H9 (cell line): ENCODE measurements around the gene IFNL2. TPM values are rescaled to one million over a fixed set of nuclear protein-coding genes. Genes with fewer than 3 reads are reported as not detected.

Experiments
- DNase-seq: peaks from one replicate; pipeline ENCODE4 v3.0.0-alpha.2; 2017
- H2AFZ ChIP-seq: one replicate; pipeline ENCODE4 v1.6.1; 2013; ENCODE audit warnings: mild to moderate bottlenecking, low read length, control low read depth, moderate library complexity
- H2AK5ac ChIP-seq: 2 replicates; pipeline ENCODE4 v1.6.1; 2013; ENCODE audit warnings: low read length, control low read depth, mixed read lengths; ENCODE audit not compliant: insufficient read length
- H2BK120ac ChIP-seq: one replicate; pipeline ENCODE4 v1.6.1; 2013; ENCODE audit warnings: low read depth, mild to moderate bottlenecking, low read length, control low read depth, inconsistent platforms; ENCODE audit not compliant: poor library complexity, severe bottlenecking
- H2BK12ac ChIP-seq: 2 replicates; pipeline ENCODE4 v1.6.1; 2013; ENCODE audit warnings: low read length, control low read depth, mixed read lengths, low read depth; ENCODE audit not compliant: insufficient read length
- H2BK15ac ChIP-seq: 2 replicates; pipeline ENCODE4 v1.6.1; 2013; ENCODE audit warnings: low read depth, low read length, control low read depth
- H2BK20ac ChIP-seq: one replicate; pipeline ENCODE4 v1.6.1; 2013; ENCODE audit warnings: low read depth, mild to moderate bottlenecking, low read length, control low read depth, inconsistent platforms; ENCODE audit not compliant: poor library complexity, severe bottlenecking
- H2BK5ac ChIP-seq: 2 replicates; pipeline ENCODE4 v1.6.1; 2013; ENCODE audit warnings: low read length, control low read depth, mixed read lengths; ENCODE audit not compliant: insufficient read length
- H3K14ac ChIP-seq: 2 replicates; pipeline ENCODE4 v1.6.1; 2013; ENCODE audit warnings: low read length, control low read depth; ENCODE audit not compliant: insufficient read depth
- H3K18ac ChIP-seq: 2 replicates; pipeline ENCODE4 v1.6.1; 2013; ENCODE audit warnings: low read depth, mild to moderate bottlenecking, mixed read lengths, low read length, control low read depth; ENCODE audit not compliant: insufficient read length
- H3K23ac ChIP-seq: 2 replicates; pipeline ENCODE4 v1.6.1; 2013; ENCODE audit warnings: low read length, control low read depth, mixed read lengths, low read depth; ENCODE audit not compliant: insufficient read length
- H3K23me2 ChIP-seq: 2 replicates; pipeline ENCODE4 v1.6.1; 2013; ENCODE audit warnings: low read depth, mild to moderate bottlenecking, mixed read lengths, low read length, control low read depth; ENCODE audit not compliant: insufficient read length, poor library complexity, severe bottlenecking
- H3K27ac ChIP-seq: 2 replicates; pipeline ENCODE4 v1.5.1; 2013; ENCODE audit warnings: low read length, control low read depth, mixed read lengths, low read depth; ENCODE audit not compliant: insufficient read length
- H3K27me3 ChIP-seq: 2 replicates; pipeline ENCODE4 v1.6.1; 2013; ENCODE audit warnings: low read length, control low read depth, inconsistent platforms; ENCODE audit not compliant: insufficient read depth
- H3K4ac ChIP-seq: 2 replicates; pipeline ENCODE4 v1.6.1; 2013; ENCODE audit warnings: low read depth, mild to moderate bottlenecking, control low read depth, inconsistent platforms, low read length, moderate library complexity
- H3K4me1 ChIP-seq: 2 replicates; pipeline ENCODE4 v1.6.1; 2013; ENCODE audit warnings: low read length, control low read depth, inconsistent platforms; ENCODE audit not compliant: insufficient read depth
- H3K4me2 ChIP-seq: 2 replicates; pipeline ENCODE4 v1.6.1; 2013; ENCODE audit warnings: low read length, control low read depth, mixed read lengths; ENCODE audit not compliant: insufficient read length, insufficient read depth
- H3K56ac ChIP-seq: 2 replicates; pipeline ENCODE4 v1.6.1; 2013; ENCODE audit warnings: low read depth, mild to moderate bottlenecking, mixed read lengths, low read length, control low read depth; ENCODE audit not compliant: insufficient read length
- H3K79me1 ChIP-seq: 2 replicates; pipeline ENCODE4 v1.6.1; 2013; ENCODE audit warnings: low read depth, mild to moderate bottlenecking, moderate library complexity, low read length, control low read depth, inconsistent platforms; ENCODE audit not compliant: insufficient read depth, poor library complexity, severe bottlenecking
- H3K79me2 ChIP-seq: 2 replicates; pipeline ENCODE4 v1.6.1; 2013; ENCODE audit warnings: low read length, control low read depth, inconsistent platforms; ENCODE audit not compliant: insufficient read depth
- H3K9ac ChIP-seq: 2 replicates; pipeline ENCODE4 v1.6.1; 2013; ENCODE audit warnings: low read length, control low read depth, mixed read lengths; ENCODE audit not compliant: insufficient read length; ENCODE audit errors: extremely low read depth
- H3K9me3 ChIP-seq: one replicate; pipeline ENCODE4 v1.6.1; 2013; ENCODE audit warnings: low read depth, low read length, inconsistent platforms; ENCODE audit not compliant: control insufficient read depth
- H3T11ph ChIP-seq: one replicate; pipeline ENCODE4 v1.6.1; 2013; ENCODE audit warnings: mild to moderate bottlenecking, low read length, control low read depth, inconsistent platforms
- H4K20me1 ChIP-seq: one replicate; pipeline ENCODE4 v1.6.1; 2013; ENCODE audit not compliant: control insufficient read depth, insufficient read length, insufficient read depth
- H4K5ac ChIP-seq: 2 replicates; pipeline ENCODE4 v1.6.1; 2013; ENCODE audit warnings: low read depth, mild to moderate bottlenecking, mixed read lengths, low read length, control low read depth; ENCODE audit not compliant: insufficient read length
- H4K8ac ChIP-seq: replicated peaks from 2 replicates; pipeline ENCODE4 v1.6.1; 2013; ENCODE audit warnings: low read length, control low read depth, mixed read lengths, low read depth; ENCODE audit not compliant: insufficient read length
- H4K91ac ChIP-seq: 2 replicates; pipeline ENCODE4 v1.6.1; 2013; ENCODE audit warnings: low read depth, mild to moderate bottlenecking, moderate library complexity, mixed read lengths, low read length, control low read depth; ENCODE audit not compliant: insufficient read length
- H3K27ac Mint-ChIP-seq, 3 experiments: 2 replicates in 2 of 3; 3 replicates in 1 of 3; pipeline ENCODE4 v1.8.0; 2020 to 2021; ENCODE audit warnings: mixed read lengths in 3 of 3, mild to moderate bottlenecking in 1 of 3, moderate library complexity in 1 of 3
- H3K27me3 Mint-ChIP-seq: 2 replicates; pipeline ENCODE4 v1.8.0; 2021; ENCODE audit warnings: low read depth, mild to moderate bottlenecking, moderate library complexity, mixed read lengths
- H3K36me3 Mint-ChIP-seq, 3 experiments: 2 replicates in 2 of 3; 3 replicates in 1 of 3; pipeline ENCODE4 v1.8.0; 2020 to 2021; ENCODE audit warnings: low read depth in 3 of 3, mixed read lengths in 3 of 3; ENCODE audit not compliant: insufficient read depth in 1 of 3
- H3K4me1 Mint-ChIP-seq, 2 experiments: 2 replicates each; pipeline ENCODE4 v1.8.0; 2020; ENCODE audit warnings: mixed read lengths in 2 of 2
- H3K4me3 Mint-ChIP-seq, 2 experiments: 2 replicates in 1 of 2; 3 replicates in 1 of 2; pipeline ENCODE4 v1.8.0; 2020 to 2021; ENCODE audit warnings: mild to moderate bottlenecking in 2 of 2, mixed read lengths in 2 of 2, moderate library complexity in 1 of 2
- H3K9me3 Mint-ChIP-seq, 2 experiments: 2 replicates in 1 of 2; 3 replicates in 1 of 2; pipeline ENCODE4 v1.8.0; 2020; ENCODE audit warnings: mild to moderate bottlenecking in 2 of 2, mixed read lengths in 2 of 2, moderate library complexity in 1 of 2
- WGBS: extraction: QIAGEN DNeasy Blood & Tissue Kit; methylation state at CpG from one replicate; pipeline ENCODE4 v1.1.7; 2013; ENCODE audit warnings: missing lambda C conversion rate, low lambda C conversion rate, mixed read lengths; ENCODE audit not compliant: insufficient read length; ENCODE audit errors: extremely low coverage; 5-methylcytosine and 5-hydroxymethylcytosine counted together
- total RNA-seq: library from RNA; stranded (reverse); gene quantifications from 2 replicates; pipeline ENCODE4 v1.2.1, GENCODE V29; 2021
- TF ChIP-seq, protein P1 (sequence below): fragments of 200-600 bp; sonication (generic); conservative IDR thresholded peaks from 3 replicates; pipeline ENCODE4 v1.8.0; 2021; ENCODE audit warnings: antibody characterized with exemption, mild to moderate bottlenecking

Gene IFNL2
- total RNA-seq, 1 experiment from 2014 or later: not detected

DNA sequence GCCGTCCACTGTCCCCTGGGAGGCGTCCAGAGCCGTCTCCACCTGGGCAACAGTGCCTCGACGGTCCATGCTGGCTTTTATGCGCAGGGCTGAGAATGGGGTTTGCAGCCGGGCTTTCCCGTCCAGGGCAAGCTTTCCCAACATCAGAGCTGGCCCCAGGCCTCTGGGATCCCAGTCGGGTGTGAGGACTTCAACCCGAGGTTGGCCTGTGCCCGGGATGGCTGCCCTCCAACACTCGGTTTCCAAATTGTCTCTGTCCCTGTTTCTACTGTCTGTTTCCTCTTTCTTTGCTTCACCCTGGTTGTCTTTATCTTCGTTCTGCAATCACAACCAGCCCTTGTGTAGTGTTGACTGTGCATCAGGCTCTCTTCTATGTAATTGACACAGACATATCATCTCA is 19.4 kb upstream of the IFNL2 start, which contains the start of gene IFNL4:
IFNL4 (minus strand) TSS at position 51 of the 400 bp plus-strand sequence.
- H3K27me3 ChIP-seq: peaks cover 35% of the 10 kb centered on the region; the same call in 1 of the 2 replicates
- H3K4me1 Mint-ChIP-seq: peaks cover 2 to 3% of the 10 kb centered on the region in 2 experiments; a peak in 2 of 4 replicates
- no CpG with 5 or more reads among the region's 13 CpGs for WGBS

More for the DNA sequence above, 19.4 kb upstream of the IFNL2 start, which contains the start of gene IFNL4:
- no peaks in the 10 kb centered on the region for H3K79me2 ChIP-seq
- no peak within 1 kb of the TSS for H3K27ac Mint-ChIP-seq
- no peak within 1 kb of the TSS for H3K56ac ChIP-seq
- no peaks in the 10 kb centered on the region for H3K4me1 ChIP-seq
- H3K23ac ChIP-seq: no peak within 1 kb of the TSS
- H2BK5ac ChIP-seq: no peak within 1 kb of the TSS
- H2BK15ac ChIP-seq: no peak within 1 kb of the TSS
- peaks cover 90% of the 10 kb centered on the region for H3K27me3 Mint-ChIP-seq
- no peaks in the 10 kb centered on the region for H3K9me3 Mint-ChIP-seq
- peak within 1 kb of the TSS; percentile 19 to 68 for H3K4me3 Mint-ChIP-seq
- no peak within 1 kb of the TSS for H3K9ac ChIP-seq
- no peak for DNase-seq
- H4K8ac ChIP-seq: no peak within 1 kb of the TSS
- H3K36me3 Mint-ChIP-seq: no peaks in the 10 kb centered on the region
- H2BK120ac ChIP-seq: no peak within 1 kb of the TSS
- no peak within 1 kb of the TSS for H2BK20ac ChIP-seq
- no peak within 1 kb of the TSS for H3K14ac ChIP-seq
- H4K91ac ChIP-seq: no peak within 1 kb of the TSS
- no peak within 1 kb of the TSS for H3K4ac ChIP-seq
- H3K23me2 ChIP-seq: peaks cover 9% of the 10 kb centered on the region
- no peak within 1 kb of the TSS for H2AK5ac ChIP-seq
- no peaks in the 10 kb centered on the region for H4K20me1 ChIP-seq
- no peak within 1 kb of the TSS for H3T11ph ChIP-seq
- TF ChIP-seq, protein P1, sequence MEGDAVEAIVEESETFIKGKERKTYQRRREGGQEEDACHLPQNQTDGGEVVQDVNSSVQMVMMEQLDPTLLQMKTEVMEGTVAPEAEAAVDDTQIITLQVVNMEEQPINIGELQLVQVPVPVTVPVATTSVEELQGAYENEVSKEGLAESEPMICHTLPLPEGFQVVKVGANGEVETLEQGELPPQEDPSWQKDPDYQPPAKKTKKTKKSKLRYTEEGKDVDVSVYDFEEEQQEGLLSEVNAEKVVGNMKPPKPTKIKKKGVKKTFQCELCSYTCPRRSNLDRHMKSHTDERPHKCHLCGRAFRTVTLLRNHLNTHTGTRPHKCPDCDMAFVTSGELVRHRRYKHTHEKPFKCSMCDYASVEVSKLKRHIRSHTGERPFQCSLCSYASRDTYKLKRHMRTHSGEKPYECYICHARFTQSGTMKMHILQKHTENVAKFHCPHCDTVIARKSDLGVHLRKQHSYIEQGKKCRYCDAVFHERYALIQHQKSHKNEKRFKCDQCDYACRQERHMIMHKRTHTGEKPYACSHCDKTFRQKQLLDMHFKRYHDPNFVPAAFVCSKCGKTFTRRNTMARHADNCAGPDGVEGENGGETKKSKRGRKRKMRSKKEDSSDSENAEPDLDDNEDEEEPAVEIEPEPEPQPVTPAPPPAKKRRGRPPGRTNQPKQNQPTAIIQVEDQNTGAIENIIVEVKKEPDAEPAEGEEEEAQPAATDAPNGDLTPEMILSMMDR: no peak
- H3K27ac ChIP-seq: no peak within 1 kb of the TSS
- H3K9me3 ChIP-seq: no peaks in the 10 kb centered on the region
- H3K4me2 ChIP-seq: peak within 1 kb of the TSS; percentile 38
- no peak within 1 kb of the TSS for H2AFZ ChIP-seq
- no peak within 1 kb of the TSS for H3K18ac ChIP-seq
- H2BK12ac ChIP-seq: no peak within 1 kb of the TSS
- no peaks in the 10 kb centered on the region for H3K79me1 ChIP-seq
- no peak within 1 kb of the TSS for H4K5ac ChIP-seq
